ENCODE results near the gene DBET. TPM values are rescaled to one million over a fixed set of nuclear protein-coding genes. Genes with fewer than 3 reads are reported as not detected.
A peak's percentile ranks its signal among the peaks of the same experiment; 100 is the strongest.
"Not testable (repeated sequence)": the region's sequence is repeated elsewhere in the genome, so short reads cannot be mapped to it uniquely, and the experiment has no call there.

DBET gene
- total RNA-seq, 4 donors from 2014 or later = not detected

DNA sequence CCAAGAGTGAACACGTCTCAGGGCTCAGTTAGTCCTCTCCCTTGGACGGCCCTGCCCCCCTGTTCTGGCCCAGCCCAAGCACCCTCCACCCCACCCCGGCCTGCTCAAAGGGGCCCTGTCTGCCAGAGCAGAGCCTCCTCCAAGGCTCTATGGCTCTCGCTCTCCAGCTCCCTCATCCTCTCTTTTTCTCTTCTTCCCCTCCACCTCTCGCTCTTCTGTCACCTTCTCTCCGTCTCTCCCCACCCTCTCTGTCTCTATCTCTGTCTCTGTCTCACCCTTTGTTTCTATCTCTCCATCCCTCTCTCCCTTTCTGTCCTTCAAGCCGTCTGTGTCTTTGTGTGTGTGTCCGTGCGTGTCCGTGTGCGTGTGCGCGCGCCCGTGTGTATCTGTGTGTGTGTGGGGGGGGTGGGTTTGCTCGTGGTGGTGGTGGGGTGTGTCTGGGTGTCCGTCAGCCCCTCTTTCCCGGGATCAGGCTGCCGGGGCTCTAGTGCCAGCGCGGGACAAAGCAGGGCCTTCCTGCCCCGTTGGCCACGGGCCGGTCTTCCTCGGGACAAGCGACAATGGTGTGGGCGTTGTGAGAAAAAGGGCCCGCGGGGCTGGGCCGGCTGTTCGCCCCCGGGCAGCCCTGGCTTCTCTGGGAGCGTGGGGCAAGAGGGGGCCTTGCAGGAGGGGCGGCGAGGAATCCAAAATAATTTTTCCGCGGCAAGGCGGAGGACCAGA, 45.9 kb upstream of the DBET start:
- TF ChIP-seq POLR2A (IDR thresholded peaks at IDR 0.05) (no peak), EP300 (IDR thresholded peaks at IDR 0.05) (no peak), POLR2AphosphoS5 (IDR thresholded peaks at IDR 0.05) (no peak)
- TF ChIP-seq, protein P1, sequence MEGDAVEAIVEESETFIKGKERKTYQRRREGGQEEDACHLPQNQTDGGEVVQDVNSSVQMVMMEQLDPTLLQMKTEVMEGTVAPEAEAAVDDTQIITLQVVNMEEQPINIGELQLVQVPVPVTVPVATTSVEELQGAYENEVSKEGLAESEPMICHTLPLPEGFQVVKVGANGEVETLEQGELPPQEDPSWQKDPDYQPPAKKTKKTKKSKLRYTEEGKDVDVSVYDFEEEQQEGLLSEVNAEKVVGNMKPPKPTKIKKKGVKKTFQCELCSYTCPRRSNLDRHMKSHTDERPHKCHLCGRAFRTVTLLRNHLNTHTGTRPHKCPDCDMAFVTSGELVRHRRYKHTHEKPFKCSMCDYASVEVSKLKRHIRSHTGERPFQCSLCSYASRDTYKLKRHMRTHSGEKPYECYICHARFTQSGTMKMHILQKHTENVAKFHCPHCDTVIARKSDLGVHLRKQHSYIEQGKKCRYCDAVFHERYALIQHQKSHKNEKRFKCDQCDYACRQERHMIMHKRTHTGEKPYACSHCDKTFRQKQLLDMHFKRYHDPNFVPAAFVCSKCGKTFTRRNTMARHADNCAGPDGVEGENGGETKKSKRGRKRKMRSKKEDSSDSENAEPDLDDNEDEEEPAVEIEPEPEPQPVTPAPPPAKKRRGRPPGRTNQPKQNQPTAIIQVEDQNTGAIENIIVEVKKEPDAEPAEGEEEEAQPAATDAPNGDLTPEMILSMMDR (IDR thresholded peaks at IDR 0.05) = no peak
- Histone ChIP-seq H3K9me3 (no peaks in the 10 kb centered on the region), H3K27me3 (peaks cover 87% of the 10 kb centered on the region), H3K36me3 (no peaks in the 10 kb centered on the region), H3K27ac (no peak overlapping the region), H3K4me3 (no peak overlapping the region), H3K4me1 (peaks cover 0 to 63% (median 15%) of the 10 kb centered on the region in 3 donors)
- 0 to 2% methylated on average over 4 to 16 of the region's 38 CpGs for WGBS, 2 donors (ENCODE audit: low coverage in 1 of 2)
- ATAC-seq = no peak

DNA sequence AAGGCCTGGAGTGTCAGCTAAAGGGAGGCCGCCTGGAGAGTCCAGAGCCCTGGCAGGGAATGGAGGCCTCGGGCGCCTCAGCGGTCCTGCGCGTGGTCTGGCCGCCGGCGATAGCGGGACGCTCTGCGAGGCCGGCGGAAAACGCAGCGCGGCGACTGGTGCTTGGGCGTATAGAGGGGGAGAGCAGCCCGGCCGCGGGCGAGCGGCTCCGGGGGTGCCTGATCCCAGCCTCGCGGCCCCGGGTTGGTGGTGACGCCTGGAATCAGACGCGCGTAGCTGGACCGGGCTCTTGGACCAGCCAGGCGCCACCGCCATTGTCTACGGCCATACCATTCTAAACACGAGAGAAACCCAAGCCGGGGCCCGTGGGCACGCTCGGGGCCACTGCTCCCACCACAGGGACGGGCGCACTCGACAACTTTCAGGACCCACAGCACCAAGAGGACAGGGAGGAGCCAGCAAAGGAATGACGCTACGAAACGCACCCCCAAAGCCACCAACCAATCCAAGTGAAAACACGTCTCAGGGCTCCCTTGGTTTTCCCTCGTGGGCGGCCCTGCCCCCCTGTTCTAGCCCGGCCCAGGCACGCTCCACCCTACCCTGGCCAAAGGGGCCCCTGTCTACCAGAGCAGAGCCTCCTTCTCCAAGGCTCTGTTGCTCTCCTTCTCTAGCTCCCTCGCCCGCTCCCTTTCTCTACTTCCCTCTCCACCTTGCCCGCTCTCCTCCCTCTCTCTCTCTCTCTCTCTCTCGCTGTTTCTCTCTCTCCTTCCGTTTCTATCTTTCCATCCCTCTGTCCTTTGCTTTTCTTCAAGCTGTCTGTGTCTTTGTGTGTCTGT, 45.1 kb upstream of the DBET start:
- Histone ChIP-seq H3K27ac (no peak overlapping the region), H3K9me3 (no peaks in the 10 kb centered on the region), H3K27me3 (peaks cover 83% of the 10 kb centered on the region), H3K36me3 (no peaks in the 10 kb centered on the region), H3K4me3 (peak overlapping the region in 1 of 2 donors; percentile 6), H3K4me1 (peaks cover 0 to 63% (median 15%) of the 10 kb centered on the region in 3 donors)
- TF ChIP-seq POLR2A (IDR thresholded peaks at IDR 0.05) (no peak), POLR2AphosphoS5 (IDR thresholded peaks at IDR 0.05) (no peak), EP300 (IDR thresholded peaks at IDR 0.05) (no peak)
- TF ChIP-seq, protein P1 (IDR thresholded peaks at IDR 0.05) = no peak
- WGBS, 2 donors (ENCODE audit: low coverage in 1 of 2) = 2 to 11% methylated on average over 6 to 10 of the region's 57 CpGs
- ATAC-seq = no peak

DNA sequence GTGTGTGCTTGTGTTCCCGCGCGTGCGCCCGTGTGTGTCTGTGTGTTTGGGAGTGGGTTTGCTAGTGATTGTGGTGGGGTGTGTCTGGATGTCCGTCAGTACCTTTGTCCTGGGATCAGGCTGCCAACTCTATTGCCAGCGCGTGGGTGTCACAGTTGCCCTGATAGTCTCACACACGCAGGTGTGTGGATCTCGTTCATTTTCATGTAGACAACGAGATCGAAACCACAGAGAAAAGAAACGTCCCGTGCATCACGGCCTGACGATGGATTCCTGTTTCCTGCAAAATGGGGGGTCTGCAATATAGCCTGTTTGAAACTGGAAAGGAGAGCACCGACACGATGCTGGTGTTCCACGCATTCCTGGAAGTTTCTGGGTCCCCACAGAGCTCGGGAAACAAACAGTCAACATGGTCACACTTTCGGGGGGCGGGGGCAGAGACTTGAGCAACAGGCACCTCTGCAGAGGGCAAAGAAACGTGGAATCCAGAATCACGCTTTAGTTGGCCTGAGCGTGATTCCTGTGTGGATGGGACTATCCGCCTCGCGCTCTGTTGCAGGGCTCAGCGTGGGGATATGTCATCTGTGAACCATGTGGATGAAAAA, 44.3 kb upstream of the DBET start:
- H3K4me3 ChIP-seq, H3K9me3 ChIP-seq, H3K27ac ChIP-seq, ATAC-seq, H3K36me3 ChIP-seq: not testable (repeated sequence)
- Histone ChIP-seq H3K4me1 (peaks cover 0 to 58% (median 12%) of the 10 kb centered on the region in 3 donors), H3K27me3 (peaks cover 75% of the 10 kb centered on the region)
- WGBS, 2 donors (ENCODE audit: low coverage in 1 of 2) = 3 to 8% methylated on average over 6 to 9 of the region's 29 CpGs

DNA sequence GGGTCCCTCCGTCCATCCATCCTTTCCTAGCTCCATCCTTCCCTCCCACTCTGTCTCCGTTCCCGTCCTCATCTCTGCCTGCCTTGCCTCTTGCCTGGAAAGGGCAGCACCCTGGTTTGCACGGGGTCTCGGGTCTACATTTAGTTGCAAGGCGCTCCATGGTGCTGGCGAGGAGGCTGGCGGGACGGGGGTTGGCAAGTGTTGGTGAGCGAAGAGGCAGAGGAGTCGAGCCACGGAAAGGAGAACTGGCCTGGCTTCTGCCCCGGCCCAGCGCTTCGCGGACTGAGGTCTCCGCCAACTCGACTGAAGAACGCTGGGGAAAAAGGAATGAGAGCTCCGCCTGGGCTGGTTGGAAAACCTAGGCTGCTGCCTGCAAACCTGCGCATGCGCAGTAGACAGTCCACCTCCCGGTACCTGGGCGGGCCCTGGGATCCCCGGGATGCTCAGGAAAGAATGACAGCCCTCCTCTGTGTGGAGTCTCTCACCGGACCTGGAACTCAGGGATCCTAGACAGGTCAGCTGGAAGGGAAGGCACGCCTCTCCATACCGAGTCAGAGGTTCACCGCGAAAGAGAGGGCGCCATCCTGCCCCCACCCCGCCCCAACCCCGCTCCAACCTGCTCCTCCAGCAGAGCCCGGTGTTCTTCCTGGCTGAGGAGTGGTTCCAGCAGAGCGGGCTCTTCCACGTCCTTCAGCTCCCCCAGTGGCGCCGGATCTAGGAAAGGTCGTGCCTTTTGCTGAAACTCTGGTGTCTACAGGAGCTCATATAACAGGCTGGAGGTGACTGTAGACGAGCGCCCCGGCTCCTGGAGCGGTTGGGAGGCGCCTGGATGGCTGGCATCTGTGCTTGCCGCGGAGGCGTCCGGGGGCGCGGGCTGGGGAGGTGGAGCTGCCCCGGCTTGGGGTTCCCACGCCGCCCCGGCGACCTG, 43.2 kb upstream of the DBET start:
- H3K27me3 ChIP-seq = peaks cover 68% of the 10 kb centered on the region
- peak; percentile 19 for ATAC-seq
- peak overlapping the region in 1 of 2 donors; percentile 36 for H3K4me3 ChIP-seq
- peaks cover 0 to 52% (median 9%) of the 10 kb centered on the region in 3 donors for H3K4me1 ChIP-seq
- WGBS, 2 donors (ENCODE audit: low coverage in 1 of 2) = 0% methylated on average over 1 to 8 of the region's 55 CpGs
- no peaks in the 10 kb centered on the region for H3K9me3 ChIP-seq
- TF ChIP-seq POLR2AphosphoS5 (IDR thresholded peaks at IDR 0.05) = no peak
- no peak for TF ChIP-seq EP300 (IDR thresholded peaks at IDR 0.05)
- TF ChIP-seq POLR2A (IDR thresholded peaks at IDR 0.05) = no peak
- TF ChIP-seq, protein P1 (IDR thresholded peaks at IDR 0.05) = no peak
- H3K27ac ChIP-seq = no peak overlapping the region
- H3K36me3 ChIP-seq = no peaks in the 10 kb centered on the region

DNA sequence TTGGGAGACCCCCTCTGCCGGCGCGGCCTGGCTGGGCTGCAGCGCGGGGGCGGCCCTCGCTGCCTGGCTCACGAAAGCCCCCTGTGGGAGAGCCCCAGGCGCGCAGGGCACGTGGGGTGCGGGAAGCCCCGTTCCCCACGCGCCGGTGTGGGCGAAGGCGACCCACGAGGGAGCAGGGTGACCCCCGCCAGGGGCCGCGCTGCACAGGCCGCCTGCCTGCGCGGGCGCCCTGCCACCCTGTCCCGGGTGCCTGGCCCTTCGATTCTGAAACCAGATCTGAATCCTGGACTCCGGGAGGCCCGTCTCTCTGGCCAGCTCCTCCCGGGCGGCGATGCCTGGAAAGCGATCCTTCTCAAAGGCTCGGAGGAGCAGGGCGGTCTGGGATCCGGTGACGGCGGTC, 42.3 kb upstream of the DBET start:
- H3K36me3 ChIP-seq, ATAC-seq, H3K9me3 ChIP-seq, H3K27ac ChIP-seq: not testable (repeated sequence)
- Histone ChIP-seq H3K4me3 (peak overlapping the region in 1 of 2 donors; percentile 36), H3K4me1 (peaks cover 0 to 51% (median 9%) of the 10 kb centered on the region in 3 donors), H3K27me3 (peaks cover 59% of the 10 kb centered on the region)
- 47% methylated on average over 3 of the region's 39 CpGs; no CpG with 5 or more reads in 1 of the 2 donors for WGBS, 2 donors (ENCODE audit: low coverage in 1 of 2)

DNA sequence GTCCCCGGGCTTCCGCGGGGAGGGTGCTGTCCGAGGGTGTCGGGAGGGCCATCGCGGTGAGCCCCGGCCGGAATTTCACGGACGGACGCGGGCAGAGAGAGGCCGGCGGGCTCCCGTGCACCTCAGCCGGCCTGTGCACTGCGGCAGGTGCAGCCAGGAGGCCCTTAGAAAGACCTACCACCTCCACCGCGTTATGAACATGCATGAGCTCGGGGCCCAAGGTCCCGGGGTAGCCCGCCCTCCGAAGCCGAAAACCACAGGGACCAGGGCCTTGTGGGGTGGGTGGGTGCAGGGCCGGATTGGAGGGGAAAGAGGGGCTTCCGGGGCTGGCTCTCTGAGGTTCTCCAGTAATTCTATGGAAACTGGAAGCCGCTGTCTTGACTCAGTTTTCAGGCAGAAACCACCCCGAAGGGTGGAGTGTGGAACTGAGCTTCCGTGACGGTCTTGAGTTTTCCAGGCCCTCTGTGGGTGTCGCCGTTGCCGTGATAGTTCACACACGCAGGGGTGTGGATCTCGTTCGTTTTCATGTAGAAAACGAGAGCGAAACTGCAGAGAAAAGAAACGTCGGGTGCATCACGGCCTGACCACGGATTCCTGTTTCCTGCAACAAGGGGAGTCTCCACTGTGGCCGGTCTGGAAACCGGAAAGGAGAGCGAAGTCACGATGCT, 41.6 kb upstream of the DBET start:
- H3K27me3 ChIP-seq = peaks cover 51% of the 10 kb centered on the region
- H3K27ac ChIP-seq, H3K36me3 ChIP-seq, H3K9me3 ChIP-seq: not testable (repeated sequence)
- 0% methylated on average over 2 of the region's 47 CpGs; no CpG with 5 or more reads in 1 of the 2 donors for WGBS, 2 donors (ENCODE audit: low coverage in 1 of 2)
- H3K4me3 ChIP-seq = peak overlapping the region in 1 of 2 donors; percentile 41
- peak; percentile 70 for ATAC-seq
- peaks cover 0 to 44% (median 9%) of the 10 kb centered on the region in 3 donors for H3K4me1 ChIP-seq

DNA sequence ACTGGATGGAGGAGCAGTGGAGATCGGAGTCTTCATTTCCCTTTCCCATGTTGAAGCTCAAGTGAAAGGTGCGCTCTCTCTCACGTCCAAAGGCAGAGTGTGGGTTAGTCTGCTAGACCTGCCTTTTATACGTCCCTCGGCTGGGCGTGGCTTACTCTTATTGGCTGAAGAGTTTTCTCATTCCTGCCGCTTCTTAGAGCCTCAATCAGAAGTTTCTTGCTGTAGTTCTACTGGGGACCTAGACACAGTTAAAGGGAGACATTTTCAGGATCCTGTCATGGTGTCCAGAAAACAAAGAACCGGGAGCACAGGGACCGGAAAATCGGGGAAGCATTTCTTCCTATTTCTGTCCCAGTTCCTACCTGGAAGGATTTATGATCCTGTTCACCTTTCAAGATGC, 37.1 kb upstream of the DBET start, which contains the start of gene FRG2:
FRG2 (minus strand) TSS at position 101 of the 400 bp plus-strand sequence; CDS start at position 49, 52 bp downstream.
- H3K4me3 ChIP-seq = not testable (repeated sequence)

DNA sequence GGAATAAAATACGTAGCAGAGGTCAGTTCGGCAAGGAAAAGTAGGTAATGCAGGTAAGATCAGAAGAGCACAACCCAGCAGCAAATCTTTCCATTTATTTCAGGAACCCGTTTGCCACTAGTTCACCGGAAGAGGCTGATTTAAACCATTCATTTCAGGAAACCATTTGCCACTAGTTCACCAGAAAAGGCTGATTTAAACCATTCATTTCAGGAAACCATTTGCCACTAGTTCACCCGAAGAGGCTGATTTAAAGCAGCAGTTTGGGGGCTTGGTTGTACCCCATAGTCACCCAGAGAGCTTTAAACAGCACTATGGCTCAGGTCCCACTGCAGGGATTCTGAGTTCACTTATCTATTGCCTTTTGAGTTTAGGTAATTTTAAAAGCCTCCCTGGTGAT, 33.0 kb upstream of the DBET start:
- ATAC-seq, H3K4me1 ChIP-seq, H3K4me3 ChIP-seq, H3K27ac ChIP-seq, H3K36me3 ChIP-seq, H3K9me3 ChIP-seq: not testable (repeated sequence)
- H3K27me3 ChIP-seq = peaks cover 33% of the 10 kb centered on the region
- 45 to 80% methylated on average over 1 to 4 of the region's 5 CpGs for WGBS, 2 donors (ENCODE audit: low coverage in 1 of 2)

More for the DNA sequence above, 37.1 kb upstream of the DBET start, which contains the start of gene FRG2:
- not testable (repeated sequence) for H3K9me3 ChIP-seq, H3K27ac ChIP-seq, ATAC-seq, H3K36me3 ChIP-seq, H3K4me1 ChIP-seq
- WGBS, 2 donors (ENCODE audit: low coverage in 1 of 2) = no CpG with 5 or more reads among the region's 10 CpGs
- H3K27me3 ChIP-seq = peaks cover 16% of the 10 kb centered on the region

Data from gastroesophageal sphincter (tissue), 4 donors.